OCI-LY7 (cell line): Measurements from ENCODE around the gene TGFBR3. TPM values are rescaled to one million over a fixed set of nuclear protein-coding genes. Genes with fewer than 3 reads are reported as not detected.
A peak's percentile ranks its signal among the peaks of the same experiment; 100 is the strongest.

Source experiments
- Bru-seq: library from RNA; stranded (reverse); fragments of 400-500 nt; gene quantifications from one replicate; lab custom pipeline; 2021; lab: Mats Ljungman, UMichigan
- BruChase-seq, 2 experiments: library from RNA; stranded (reverse); fragments of 400-500 nt; gene quantifications; one replicate each; lab custom pipeline; 2021; lab: Mats Ljungman, UMichigan
- BruUV-seq: library from RNA; stranded (reverse); fragments of 400-500 nt; replicated peaks from 2 replicates; lab custom pipeline; 2021; lab: Mats Ljungman, UMichigan
- CTCF ChIA-PET: fragments of 300-600 bp; sonication (Branson Sonifier 250); formaldehyde crosslinking; loops from one replicate; lab custom pipeline; 2022; ENCODE audit warnings: antibody characterized with exemption; ENCODE audit not compliant: unreplicated experiment; lab: Charles Lee
- POLR2A ChIA-PET: fragments of 300-600 bp; sonication (Branson Sonifier 250); formaldehyde crosslinking; loops from one replicate; lab custom pipeline; 2022; ENCODE audit warnings: antibody characterized with exemption; lab: Charles Lee
- DNase-seq: peaks from one replicate; pipeline ENCODE4 v3.0.0-alpha.2; 2015; ENCODE audit warnings: low spot score
- H2AFZ ChIP-seq: fragments of 200-600 bp; sonication (generic), shearing (Covaris generic); 2 replicates; pipeline ENCODE4 v1.6.1; 2014; ENCODE audit warnings: mild to moderate bottlenecking, antibody characterized with exemption, low read length, moderate library complexity
- H3K27ac ChIP-seq: fragments of 200-600 bp; sonication (generic); 2 replicates; pipeline ENCODE4 v1.5.1; 2014; ENCODE audit warnings: mixed run types, low read depth, mild to moderate bottlenecking, moderate library complexity, low read length, inconsistent platforms; ENCODE audit not compliant: poor library complexity, severe bottlenecking
- H3K36me3 ChIP-seq: fragments of 200-600 bp; sonication (generic); 2 replicates; pipeline ENCODE4 v1.6.1; 2014; ENCODE audit warnings: mild to moderate bottlenecking, antibody characterized with exemption, low read length, moderate library complexity, mixed read lengths; ENCODE audit not compliant: insufficient read depth
- H3K4me1 ChIP-seq: fragments of 200-600 bp; sonication (generic); 2 replicates; pipeline ENCODE4 v1.5.1; 2014; ENCODE audit warnings: mild to moderate bottlenecking, low read length; ENCODE audit not compliant: insufficient read depth, poor library complexity, severe bottlenecking
- H3K4me2 ChIP-seq: fragments of 200-600 bp; sonication (generic); 2 replicates; pipeline ENCODE4 v1.6.1; 2014; ENCODE audit warnings: mild to moderate bottlenecking, low read length
- H3K4me3 ChIP-seq: fragments of 200-600 bp; sonication (generic); 2 replicates; pipeline ENCODE4 v1.5.1; 2014; ENCODE audit warnings: mild to moderate bottlenecking, low read depth, low read length; ENCODE audit not compliant: poor library complexity, severe bottlenecking
- H3K79me2 ChIP-seq: fragments of 200-600 bp; sonication (generic); 2 replicates; pipeline ENCODE4 v1.6.1; 2016; ENCODE audit warnings: low read depth, mild to moderate bottlenecking, low read length, moderate library complexity, mixed read lengths; ENCODE audit not compliant: insufficient read depth
- H3K9me2 ChIP-seq: fragments of 200-600 bp; sonication (generic); 2 replicates; pipeline ENCODE4 v1.6.1; 2016; ENCODE audit warnings: mild to moderate bottlenecking, low read length, mixed read lengths; ENCODE audit not compliant: insufficient read depth
- H3K9me3 ChIP-seq: fragments of 200-600 bp; sonication (generic); 2 replicates; pipeline ENCODE4 v1.6.1; 2014; ENCODE audit warnings: mild to moderate bottlenecking, mixed run types, low read length, mixed read lengths
- H4K20me1 ChIP-seq: fragments of 200-600 bp; sonication (generic); 2 replicates; pipeline ENCODE4 v1.6.1; 2014; ENCODE audit warnings: mild to moderate bottlenecking, antibody characterized with exemption, low read length, moderate library complexity, mixed read lengths; ENCODE audit not compliant: insufficient read depth
- EZH2phosphoT487 ChIP-seq: fragments of 200-600 bp; sonication (generic); IDR thresholded peaks from 2 replicates; pipeline ENCODE4 v1.6.1; 2018; ENCODE audit warnings: low read depth, borderline replicate concordance, mild to moderate bottlenecking, mixed run types, antibody characterized with exemption, low read length, moderate library complexity, mixed read lengths
- intact Hi-C: fragments of 100-400 bp; cut with micrococcal nuclease; formaldehyde crosslinking; loops from one replicate; pipeline ENCODE4 v1.10.0; 2022; ENCODE audit not compliant: unreplicated experiment
- long read RNA-seq: library from polyadenylated mRNA; stranded (forward); transcript quantifications from one replicate; pipeline ENCODE4 v2.0.0, GENCODE V29; 2022
- total RNA-seq, 2 experiments: library from RNA; depleted of rRNA in 1 of 2; stranded (reverse); fragments of >200 nt in 1 of 2; shearing (Covaris generic) in 1 of 2; gene quantifications; 2 replicates each; pipeline ENCODE4 v1.2.3, GENCODE V29; 2014 to 2022
- TF ChIP-seq, protein P1 (sequence below): fragments of 200-600 bp; sonication (generic); conservative IDR thresholded peaks from 2 replicates; pipeline ENCODE4 v1.5.1; 2014; ENCODE audit warnings: mild to moderate bottlenecking, antibody characterized with exemption, low read length, moderate library complexity, mixed read lengths

TGFBR3 gene
- total RNA-seq (2014; rRNA removed; shearing (Covaris generic)) (not detected in 2 replicates), total RNA-seq (2022) (not detected in 2 replicates), Bru-seq, nascent RNA (percentile 3 among the genes with signal in this experiment), BruChase-seq, experiment 1, labeled RNA remaining after a 6-hour chase (percentile 2 among the genes with signal in this experiment), BruChase-seq, experiment 2, labeled RNA remaining after a 2-hour chase (percentile 3 among the genes with signal in this experiment)
- long read RNA-seq = 0 reads

DNA sequence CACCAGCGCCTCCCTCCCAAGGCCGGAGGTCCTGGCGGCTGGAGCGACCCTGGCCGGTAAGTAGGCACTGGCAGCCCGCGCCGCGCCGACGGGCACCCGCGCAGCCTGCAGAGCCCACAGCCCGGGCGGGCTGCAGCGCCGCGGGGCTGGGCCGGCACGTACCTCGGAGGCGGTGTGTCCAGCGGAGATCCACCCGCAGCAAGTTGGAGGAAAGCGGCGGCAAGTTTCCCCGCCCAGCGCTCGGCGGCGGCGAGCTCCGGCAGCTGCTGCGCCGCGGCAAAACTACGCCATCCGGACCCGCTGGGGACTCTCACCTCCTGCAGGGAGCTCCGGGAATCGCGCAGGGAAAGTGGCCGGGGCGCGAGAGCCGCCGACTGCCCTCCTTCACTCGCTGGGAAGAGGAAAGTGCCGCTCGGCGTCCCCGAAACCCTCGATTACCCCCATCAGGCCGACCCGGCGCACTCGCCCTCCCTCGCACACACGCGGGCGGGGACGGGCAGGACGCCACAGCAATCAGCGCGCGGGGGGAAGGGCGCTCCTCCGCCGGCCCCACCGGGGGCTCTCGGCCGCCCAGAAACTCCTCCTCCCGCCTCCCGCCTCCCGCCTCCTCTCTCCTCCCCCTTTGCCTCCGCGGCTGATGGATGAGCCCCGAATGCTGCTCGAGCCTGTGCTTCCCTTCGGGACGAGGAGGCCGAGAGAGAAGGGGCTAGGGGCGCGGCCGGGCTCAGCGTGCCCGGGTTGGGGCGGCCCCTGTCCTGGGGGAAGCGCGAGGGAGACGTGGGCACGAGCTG lies at the start of gene TGFBR3:
Gene TGFBR3 (minus strand): TSS at position 436 of the 791 bp plus-strand sequence. CDS start 24,620 bp downstream, outside the sequence.
- Histone ChIP-seq H3K79me2 (no peaks in the 10 kb centered on the region), H3K4me2 (peak within 1 kb of the TSS; percentile 64), H3K9me3 (no peaks in the 10 kb centered on the region), H2AFZ (0 out of 2 replicates have a peak within 1 kb of the TSS, but pooled peaks have one; percentile 9), H3K4me1 (no peaks in the 10 kb centered on the region), H3K27ac (no peak within 1 kb of the TSS), H4K20me1 (no peaks in the 10 kb centered on the region), H3K4me3 (peak within 1 kb of the TSS; percentile 51), H3K9me2 (no peaks in the 10 kb centered on the region), H3K36me3 (no peaks in the 10 kb centered on the region)
- POLR2A ChIA-PET = interaction anchor here (0.5 kb wide), 1 partner anchor 286 kb away, joined by 3 read pairs; no protein-coding TSS in a partner anchor
- TF ChIP-seq EZH2phosphoT487 = no peak
- TF ChIP-seq, protein P1, sequence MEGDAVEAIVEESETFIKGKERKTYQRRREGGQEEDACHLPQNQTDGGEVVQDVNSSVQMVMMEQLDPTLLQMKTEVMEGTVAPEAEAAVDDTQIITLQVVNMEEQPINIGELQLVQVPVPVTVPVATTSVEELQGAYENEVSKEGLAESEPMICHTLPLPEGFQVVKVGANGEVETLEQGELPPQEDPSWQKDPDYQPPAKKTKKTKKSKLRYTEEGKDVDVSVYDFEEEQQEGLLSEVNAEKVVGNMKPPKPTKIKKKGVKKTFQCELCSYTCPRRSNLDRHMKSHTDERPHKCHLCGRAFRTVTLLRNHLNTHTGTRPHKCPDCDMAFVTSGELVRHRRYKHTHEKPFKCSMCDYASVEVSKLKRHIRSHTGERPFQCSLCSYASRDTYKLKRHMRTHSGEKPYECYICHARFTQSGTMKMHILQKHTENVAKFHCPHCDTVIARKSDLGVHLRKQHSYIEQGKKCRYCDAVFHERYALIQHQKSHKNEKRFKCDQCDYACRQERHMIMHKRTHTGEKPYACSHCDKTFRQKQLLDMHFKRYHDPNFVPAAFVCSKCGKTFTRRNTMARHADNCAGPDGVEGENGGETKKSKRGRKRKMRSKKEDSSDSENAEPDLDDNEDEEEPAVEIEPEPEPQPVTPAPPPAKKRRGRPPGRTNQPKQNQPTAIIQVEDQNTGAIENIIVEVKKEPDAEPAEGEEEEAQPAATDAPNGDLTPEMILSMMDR = no peak
- intact Hi-C loops = no loop called here
- no TSS peak for BruUV-seq
- CTCF ChIA-PET = no interaction called here
- no peak for DNase-seq

DNA sequence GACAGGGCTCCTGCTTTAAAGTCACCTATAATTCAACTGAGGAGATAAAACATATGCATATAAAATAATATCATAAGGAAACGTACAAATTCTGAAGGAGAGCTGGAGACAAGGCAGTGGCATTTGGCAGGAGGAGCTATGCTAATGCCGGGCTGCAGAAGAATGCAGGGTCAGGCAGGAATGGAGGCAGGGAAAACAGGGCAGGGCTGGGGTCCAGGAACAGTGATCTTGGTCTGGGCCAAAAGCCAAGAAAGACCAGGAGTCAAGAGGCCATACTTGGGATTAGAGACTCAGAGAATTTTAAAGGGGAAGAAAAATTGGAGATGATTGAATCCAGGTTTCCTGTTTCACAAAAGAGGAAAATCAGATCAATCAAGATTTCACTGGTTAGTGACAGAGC lies 43.3 kb upstream of the TGFBR3 start:
- Histone ChIP-seq H3K4me3 (no peak overlapping the region), H3K36me3 (no peaks in the 10 kb centered on the region), H3K79me2 (no peaks in the 10 kb centered on the region), H3K4me2 (no peak overlapping the region), H3K9me3 (no peaks in the 10 kb centered on the region), H3K9me2 (no peaks in the 10 kb centered on the region), H4K20me1 (no peaks in the 10 kb centered on the region), H2AFZ (no peak overlapping the region), H3K27ac (no peak overlapping the region), H3K4me1 (no peaks in the 10 kb centered on the region)
- no peak for DNase-seq
- no TSS peak for BruUV-seq
- CTCF ChIA-PET = no interaction called here
- intact Hi-C loops = loop anchor here (5.0 to 10.0 kb wide), 2 partner anchors 417 to 524 kb away; partner anchors contain the start of gene HFM1
- TF ChIP-seq EZH2phosphoT487 = no peak
- TF ChIP-seq, protein P1 = no peak
- POLR2A ChIA-PET = interaction anchor here (0.6 kb wide), 1 partner anchor 760 kb away, joined by 4 read pairs; no protein-coding TSS in a partner anchor
